Activated T-cell treated with anti-CD3 and anti-CD28 coated beads, Interleukin-2, amount 50 U/mL, for 4 hours (primary cell): ENCODE data around the gene ITGB7. TPM values are rescaled to one million over a fixed set of nuclear protein-coding genes. Genes with fewer than 3 reads are reported as not detected.
A peak's percentile ranks its signal among the peaks of the same experiment; 100 is the strongest.
"Not testable (repeated sequence)": the region's sequence is repeated elsewhere in the genome, so short reads cannot be mapped to it uniquely, and the experiment has no call there.

Source experiments
- ATAC-seq, 2 donors: fragments of 200-7000 bp; cut with Tn5 transposase; one replicate each; pipeline ENCODE4 v1.10.0; 2021
- DNase-seq: peaks from one replicate; pipeline ENCODE4 v3.0.0-alpha.2; 2020
- H3K27me3 Mint-ChIP-seq: one replicate; pipeline ENCODE4 v1.8.0; 2021; ENCODE audit warnings: low read depth, mixed read lengths
- H3K36me3 Mint-ChIP-seq: one replicate; pipeline ENCODE4 v1.8.0; 2022; ENCODE audit warnings: mixed read lengths; ENCODE audit not compliant: insufficient read depth
- H3K4me1 Mint-ChIP-seq: one replicate; pipeline ENCODE4 v1.8.0; 2021; ENCODE audit warnings: low read depth, mixed read lengths
- H3K4me3 Mint-ChIP-seq: one replicate; pipeline ENCODE4 v1.8.0; 2021; ENCODE audit warnings: mild to moderate bottlenecking, moderate library complexity, mixed read lengths
- H3K9me3 Mint-ChIP-seq: one replicate; pipeline ENCODE4 v1.8.0; 2021; ENCODE audit warnings: mixed read lengths
- total RNA-seq, 3 donors: library from RNA; stranded (reverse); gene quantifications; one replicate each; pipeline ENCODE4 v1.2.1, GENCODE V29; 2021

The ITGB7 gene
- total RNA-seq, 3 donors from 2014 or later: 82.1 to 140 (median 124) TPM

- no peak for ATAC-seq
Measured at GRCh38 chr12:53217051-53217930, 10.2 kb upstream of the ITGB7 start.

DNA sequence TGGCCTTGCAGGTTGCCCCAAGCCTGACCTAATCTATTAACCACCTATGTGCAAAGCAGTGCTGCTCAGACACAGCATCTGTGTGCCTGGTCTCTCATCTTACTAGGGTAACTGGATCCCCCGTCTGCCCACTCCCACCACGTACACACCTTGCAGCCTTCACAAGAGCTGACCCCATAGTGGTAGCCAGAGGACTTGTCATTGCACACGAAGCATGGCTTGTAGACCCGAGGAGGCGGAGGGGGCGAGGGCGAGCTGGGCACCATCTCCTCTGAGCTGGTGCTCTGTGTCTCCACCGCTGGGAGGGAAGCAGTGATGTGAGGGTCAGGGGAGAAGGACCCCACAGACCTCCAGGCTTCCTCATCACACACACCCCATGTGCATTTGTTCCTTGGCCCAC, 8.4 kb upstream of the ITGB7 start:
- peaks cover 21% of the 10 kb centered on the region for H3K36me3 Mint-ChIP-seq
- no peaks in the 10 kb centered on the region for H3K9me3 Mint-ChIP-seq
- H3K27me3 Mint-ChIP-seq: no peaks in the 10 kb centered on the region
- ATAC-seq (no peak), DNase-seq (no peak)
- peaks cover 71% of the 10 kb centered on the region for H3K4me1 Mint-ChIP-seq
- H3K4me3 Mint-ChIP-seq: no peak overlapping the region

More at GRCh38 chr12:53217051-53217930, 10.2 kb upstream of the ITGB7 start:
- H3K27me3 Mint-ChIP-seq: no peaks in the 10 kb centered on the region
- DNase-seq: peak; percentile 40
- peaks cover 77% of the 10 kb centered on the region for H3K4me1 Mint-ChIP-seq
- H3K9me3 Mint-ChIP-seq: no peaks in the 10 kb centered on the region
- peaks cover 14% of the 10 kb centered on the region for H3K36me3 Mint-ChIP-seq
- H3K4me3 Mint-ChIP-seq: peak overlapping the region; percentile 93

GRCh38 chr12:53214687-53215455, 7.8 kb upstream of the ITGB7 start:
- Mint-ChIP-seq H3K4me1 (peaks cover 72% of the 10 kb centered on the region), H3K9me3 (no peaks in the 10 kb centered on the region), H3K4me3 (no peak overlapping the region), H3K27me3 (no peaks in the 10 kb centered on the region), H3K36me3 (peaks cover 21% of the 10 kb centered on the region)
- ATAC-seq (no peak), DNase-seq (no peak)

DNA sequence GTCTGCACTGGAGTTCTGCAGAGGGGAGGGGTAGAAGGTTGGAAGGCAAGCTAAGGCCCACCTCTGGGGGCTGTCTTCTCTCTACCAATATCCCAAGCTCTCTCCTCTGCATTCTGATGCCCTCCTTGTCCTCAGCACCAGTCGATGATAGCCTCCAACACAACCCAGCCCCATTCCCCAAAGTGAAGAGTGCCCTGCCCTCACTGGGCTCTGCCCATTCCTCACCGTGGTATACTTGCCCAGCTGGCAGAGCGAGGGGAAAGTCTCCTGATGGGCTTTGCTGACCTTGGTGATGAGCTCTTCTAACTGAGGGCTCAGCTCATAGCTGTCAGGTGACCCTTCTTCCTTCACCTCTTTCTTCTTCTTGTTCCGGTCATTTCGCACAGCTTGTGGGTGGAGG, 7.2 kb upstream of the ITGB7 start:
- peaks cover 21% of the 10 kb centered on the region for H3K36me3 Mint-ChIP-seq
- H3K9me3 Mint-ChIP-seq: no peaks in the 10 kb centered on the region
- DNase-seq (no peak), ATAC-seq (no peak)
- H3K4me3 Mint-ChIP-seq: no peak overlapping the region
- peaks cover 73% of the 10 kb centered on the region for H3K4me1 Mint-ChIP-seq
- no peaks in the 10 kb centered on the region for H3K27me3 Mint-ChIP-seq

DNA sequence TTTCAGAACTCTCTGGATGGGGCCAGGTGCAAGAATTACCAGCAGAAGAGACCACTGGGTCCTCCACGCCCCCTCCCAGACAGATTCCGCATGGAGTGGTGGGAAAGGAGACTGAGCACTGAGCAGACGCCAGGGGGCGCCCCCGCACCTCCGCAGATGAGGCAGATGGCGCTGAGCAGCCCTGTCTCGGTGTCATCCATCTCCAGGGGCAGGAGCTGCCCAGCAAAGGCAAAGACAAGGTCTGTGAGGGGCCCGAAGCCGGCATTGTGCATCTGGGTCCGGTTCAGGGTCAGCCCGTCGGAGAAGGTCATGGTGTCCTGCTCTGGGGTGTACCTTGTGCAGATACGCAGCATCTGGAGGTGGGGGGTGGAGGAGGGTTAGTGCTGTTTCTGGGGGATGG, 6.3 kb upstream of the ITGB7 start:
- Mint-ChIP-seq H3K27me3 (no peaks in the 10 kb centered on the region), H3K36me3 (peaks cover 21% of the 10 kb centered on the region), H3K4me1 (peaks cover 75% of the 10 kb centered on the region), H3K4me3 (no peak overlapping the region), H3K9me3 (no peaks in the 10 kb centered on the region)
- DNase-seq: peak; percentile 85
- ATAC-seq: peak; percentile 68 to 72

- DNase-seq: no peak
- no peaks in the 10 kb centered on the region for H3K9me3 Mint-ChIP-seq
- no peak overlapping the region for H3K4me3 Mint-ChIP-seq
- ATAC-seq: no peak
- no peaks in the 10 kb centered on the region for H3K27me3 Mint-ChIP-seq
- peaks cover 75% of the 10 kb centered on the region for H3K4me1 Mint-ChIP-seq
- H3K36me3 Mint-ChIP-seq: peaks cover 21% of the 10 kb centered on the region
Measured at GRCh38 chr12:53212931-53213330, 5.9 kb upstream of the ITGB7 start.

DNA sequence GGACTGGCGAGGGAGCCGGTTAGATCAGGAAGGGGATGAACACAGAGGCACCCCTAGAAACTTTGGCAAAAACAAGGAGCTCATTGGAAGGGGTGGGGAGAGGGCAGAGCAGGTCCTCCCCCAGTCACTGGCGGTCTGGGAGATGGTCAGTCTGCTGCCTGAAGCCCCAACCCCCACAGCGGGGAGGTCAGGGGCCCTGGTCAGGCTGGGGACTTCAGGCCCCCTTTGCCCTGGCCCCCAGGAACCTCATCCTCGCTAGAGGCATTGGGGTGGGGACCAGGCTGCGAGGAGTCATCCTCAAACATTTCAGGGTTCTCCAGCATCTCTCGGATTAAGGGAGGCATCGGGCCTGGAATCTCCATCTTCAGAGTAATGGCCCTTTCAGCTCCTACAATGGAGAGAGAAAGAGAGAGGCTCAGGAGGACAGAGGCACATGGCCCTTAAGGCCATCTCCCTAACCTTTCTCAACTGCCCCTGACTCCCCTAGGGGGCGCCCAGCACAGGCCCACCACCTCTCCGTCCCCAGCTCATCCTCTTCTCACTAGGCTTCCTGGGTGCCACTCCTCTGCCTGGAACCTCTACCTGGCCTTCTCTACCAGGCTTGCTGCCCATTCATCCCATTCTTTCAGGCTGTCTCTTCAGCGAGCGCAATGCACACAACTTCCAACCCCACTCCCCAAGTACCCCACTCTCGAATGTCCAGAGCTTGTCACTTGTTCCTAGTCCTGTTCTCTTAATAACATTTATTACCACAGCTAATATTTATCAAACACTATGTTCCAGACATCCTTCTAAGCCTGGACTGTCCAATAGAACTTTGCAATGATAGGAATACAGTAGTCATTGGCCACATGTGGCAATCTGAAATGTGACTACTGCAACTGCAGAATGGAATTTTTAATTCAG, 4.7 kb upstream of the ITGB7 start:
- Mint-ChIP-seq H3K4me1 (peaks cover 74% of the 10 kb centered on the region), H3K4me3 (no peak overlapping the region), H3K9me3 (no peaks in the 10 kb centered on the region), H3K27me3 (no peaks in the 10 kb centered on the region), H3K36me3 (peaks cover 21% of the 10 kb centered on the region)
- DNase-seq (no peak), ATAC-seq (no peak)

- H3K36me3 Mint-ChIP-seq: peaks cover 21% of the 10 kb centered on the region
- H3K27me3 Mint-ChIP-seq: no peaks in the 10 kb centered on the region
- no peak overlapping the region for H3K4me3 Mint-ChIP-seq
- ATAC-seq (no peak), DNase-seq (no peak)
- H3K9me3 Mint-ChIP-seq: no peaks in the 10 kb centered on the region
- H3K4me1 Mint-ChIP-seq: peaks cover 74% of the 10 kb centered on the region
Measured at GRCh38 chr12:53210843-53211242, 3.8 kb upstream of the ITGB7 start.

GRCh38 chr12:53208877-53209463, 1.9 kb upstream of the ITGB7 start:
- Mint-ChIP-seq H3K9me3 (no peaks in the 10 kb centered on the region), H3K4me3 (peak overlapping the region; percentile 71), H3K27me3 (no peaks in the 10 kb centered on the region), H3K4me1 (peaks cover 77% of the 10 kb centered on the region), H3K36me3 (peaks cover 14% of the 10 kb centered on the region)
- DNase-seq: no peak
- ATAC-seq: peak; percentile 21 to 31

DNA sequence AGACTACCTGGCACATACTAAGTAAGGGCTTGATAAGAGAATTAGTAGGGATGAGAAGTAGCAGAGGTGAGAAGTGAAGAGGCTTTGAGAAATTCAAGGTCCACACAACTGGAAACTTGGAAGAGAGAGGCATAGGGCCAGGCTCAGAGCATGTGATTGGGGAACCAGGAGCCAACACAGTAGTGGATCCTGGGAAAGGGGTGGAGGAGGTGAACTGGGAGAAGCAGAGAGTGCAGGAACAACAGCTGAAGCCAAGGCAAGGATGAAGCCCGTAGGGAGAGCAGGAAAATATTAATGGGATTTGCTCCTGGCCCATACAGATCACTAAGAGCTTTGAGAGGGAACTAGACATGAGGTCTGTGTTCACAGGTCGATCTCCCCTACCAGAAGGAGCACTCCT, 1.4 kb upstream of the ITGB7 start:
- Mint-ChIP-seq H3K9me3 (no peaks in the 10 kb centered on the region), H3K36me3 (peaks cover 10% of the 10 kb centered on the region), H3K27me3 (no peaks in the 10 kb centered on the region), H3K4me3 (peak overlapping the region; percentile 71), H3K4me1 (peaks cover 75% of the 10 kb centered on the region)
- DNase-seq: no peak
- ATAC-seq: no peak

- Mint-ChIP-seq H3K9me3 (no peaks in the 10 kb centered on the region), H3K4me1 (peaks cover 83% of the 10 kb centered on the region), H3K4me3 (peak overlapping the region; percentile 86), H3K36me3 (peaks cover 7% of the 10 kb centered on the region), H3K27me3 (no peaks in the 10 kb centered on the region)
- peak; percentile 44 for DNase-seq
- ATAC-seq: peak; percentile 79 to 84
Measured at GRCh38 chr12:53205747-53206419, 1.2 kb downstream of the ITGB7 start.

- Mint-ChIP-seq H3K4me1 (peaks cover 87% of the 10 kb centered on the region), H3K27me3 (no peaks in the 10 kb centered on the region), H3K36me3 (peaks cover 16% of the 10 kb centered on the region), H3K9me3 (no peaks in the 10 kb centered on the region), H3K4me3 (peak overlapping the region; percentile 86)
- no peak for ATAC-seq
- DNase-seq: no peak
Measured at GRCh38 chr12:53204351-53204750, 2.7 kb downstream of the ITGB7 start.

- peaks cover 84% of the 10 kb centered on the region for H3K4me1 Mint-ChIP-seq
- not testable (repeated sequence) for H3K9me3 Mint-ChIP-seq, ATAC-seq, DNase-seq, H3K27me3 Mint-ChIP-seq, H3K4me3 Mint-ChIP-seq
- peaks cover 18% of the 10 kb centered on the region for H3K36me3 Mint-ChIP-seq
Measured at GRCh38 chr12:53202316-53202715, 4.7 kb downstream of the ITGB7 start.
